IMR-90 (cell line): Measurements from ENCODE around the gene INO80D. TPM values are rescaled to one million over a fixed set of nuclear protein-coding genes. Genes with fewer than 3 reads are reported as not detected.

Experiments
- ATAC-seq: fragments of 200-7000 bp; cut with Tn5 transposase; 2 replicates; pipeline ENCODE4 v1.9.1; 2020; ENCODE audit warnings: low read depth, mild to moderate bottlenecking, moderate library complexity
- BruUV-seq: library from RNA; stranded (reverse); fragments of 400-500 nt; replicated peaks from 2 replicates; lab custom pipeline; 2021; lab: Mats Ljungman, UMichigan
- CTCF ChIA-PET: fragments of 300-600 bp; formaldehyde crosslinking; extraction: SDS; loops from one replicate; lab custom pipeline; 2021; ENCODE audit warnings: antibody characterized with exemption; lab: Yijun Ruan, JAX
- POLR2A ChIA-PET: fragments of 300-600 bp; sonication (Branson Sonifier 250); formaldehyde crosslinking; loops from one replicate; lab custom pipeline; 2022; ENCODE audit warnings: antibody characterized with exemption; ENCODE audit not compliant: unreplicated experiment; lab: Charles Lee
- DNase-seq: peaks from one replicate; pipeline ENCODE4 v3.0.0; 2013
- H2AFZ ChIP-seq: replicated peaks from 2 replicates; pipeline ENCODE3; 2013; ENCODE audit warnings: low read length, mild to moderate bottlenecking; ENCODE audit not compliant: poor library complexity
- H2AK5ac ChIP-seq: 2 replicates; pipeline ENCODE4 v1.6.1; 2013; ENCODE audit warnings: low read depth, low read length, inconsistent platforms
- H2AK9ac ChIP-seq: replicated peaks from 2 replicates; pipeline ENCODE3; 2013; ENCODE audit warnings: mild to moderate bottlenecking, low read depth, low read length, moderate library complexity; ENCODE audit not compliant: poor library complexity
- H2BK120ac ChIP-seq: 2 replicates; pipeline ENCODE4 v1.6.1; 2013; ENCODE audit warnings: low read depth, low read length, inconsistent platforms
- H2BK15ac ChIP-seq: 3 replicates; pipeline ENCODE4 v1.6.1; 2013; ENCODE audit warnings: low read depth, low read length, inconsistent platforms
- H2BK20ac ChIP-seq: 2 replicates; pipeline ENCODE4 v1.6.1; 2013; ENCODE audit warnings: low read depth, mild to moderate bottlenecking, inconsistent platforms, low read length, moderate library complexity
- H2BK5ac ChIP-seq: 2 replicates; pipeline ENCODE4 v1.6.1; 2013; ENCODE audit warnings: mild to moderate bottlenecking, low read depth, low read length, inconsistent platforms; ENCODE audit not compliant: poor library complexity, severe bottlenecking
- H3K14ac ChIP-seq: replicated peaks from 2 replicates; pipeline ENCODE4 v1.6.1; 2013; ENCODE audit warnings: low read depth, low read length, inconsistent platforms
- H3K18ac ChIP-seq: 2 replicates; pipeline ENCODE4 v1.6.1; 2013; ENCODE audit warnings: low read depth, low read length, control low read depth
- H3K23ac ChIP-seq: 2 replicates; pipeline ENCODE4 v1.6.1; 2013; ENCODE audit warnings: low read depth, low read length, inconsistent platforms
- H3K27ac ChIP-seq: 2 replicates; pipeline ENCODE4 v1.5.1; 2013; ENCODE audit warnings: mild to moderate bottlenecking, control low read depth, low read length; ENCODE audit not compliant: insufficient read depth
- H3K27me3 ChIP-seq: 2 replicates; pipeline ENCODE4 v1.6.1; 2013; ENCODE audit warnings: low read length; ENCODE audit not compliant: control insufficient read depth, insufficient read depth
- H3K36me3 ChIP-seq: 2 replicates; pipeline ENCODE4 v1.6.1; 2013; ENCODE audit warnings: low read length, mixed read lengths; ENCODE audit not compliant: control insufficient read depth, insufficient read depth
- H3K4ac ChIP-seq: 2 replicates; pipeline ENCODE4 v1.6.1; 2013; ENCODE audit warnings: low read depth, low read length, inconsistent platforms
- H3K4me1 ChIP-seq: 2 replicates; pipeline ENCODE4 v1.6.1; 2013; ENCODE audit warnings: low read length, mixed read lengths; ENCODE audit not compliant: control insufficient read depth, insufficient read depth
- H3K4me2 ChIP-seq: 2 replicates; pipeline ENCODE4 v1.6.1; 2013; ENCODE audit warnings: low read depth, mild to moderate bottlenecking, control low read depth, low read length, moderate library complexity
- H3K4me3 ChIP-seq: 2 replicates; pipeline ENCODE4 v1.5.1; 2013; ENCODE audit warnings: low read depth, mild to moderate bottlenecking, control low read depth, low read length, moderate library complexity; ENCODE audit not compliant: insufficient read depth
- H3K56ac ChIP-seq: 2 replicates; pipeline ENCODE4 v1.6.1; 2013; ENCODE audit warnings: low read length, inconsistent platforms; ENCODE audit not compliant: insufficient read depth; ENCODE audit errors: extremely low read depth
- H3K79me1 ChIP-seq, 2 experiments: 2 replicates each; pipeline ENCODE4 v1.6.1; 2013; ENCODE audit warnings: low read length in 2 of 2, inconsistent platforms in 1 of 2, low read depth in 1 of 2
- H3K9ac ChIP-seq: 2 replicates; pipeline ENCODE4 v1.6.1; 2013; ENCODE audit warnings: low read depth, low read length, control low read depth
- H3K9me1 ChIP-seq: 2 replicates; pipeline ENCODE4 v1.6.1; 2013; ENCODE audit warnings: low read length, inconsistent platforms; ENCODE audit not compliant: insufficient read depth
- H3K9me3 ChIP-seq: 2 replicates; pipeline ENCODE4 v1.6.1; 2013; ENCODE audit warnings: low read length; ENCODE audit not compliant: control insufficient read depth, insufficient read depth
- H4K20me1 ChIP-seq: 2 replicates; pipeline ENCODE4 v1.6.1; 2013; ENCODE audit warnings: low read length, inconsistent platforms; ENCODE audit not compliant: insufficient read depth
- H4K5ac ChIP-seq: 2 replicates; pipeline ENCODE4 v1.6.1; 2013; ENCODE audit warnings: mild to moderate bottlenecking, low read depth, low read length, control low read depth
- H4K8ac ChIP-seq, 2 experiments: 2 replicates each; pipeline ENCODE4 v1.6.1; 2013; ENCODE audit warnings: low read depth in 2 of 2, low read length in 2 of 2, control low read depth in 1 of 2, inconsistent platforms in 1 of 2
- H4K91ac ChIP-seq: 2 replicates; pipeline ENCODE4 v1.6.1; 2013; ENCODE audit warnings: low read depth, low read length, inconsistent platforms; ENCODE audit not compliant: insufficient read depth
- BHLHE40 ChIP-seq: fragments of 150-350 bp; IDR thresholded peaks from 2 replicates; pipeline ENCODE4 v1.6.1; 2016; ENCODE audit warnings: mild to moderate bottlenecking, low read depth, low read length
- CEBPB ChIP-seq: IDR thresholded peaks from 2 replicates; pipeline ENCODE4 v1.6.1; 2012; ENCODE audit warnings: low read depth, low read length, improper control_type of control experiment
- NFE2L2 ChIP-seq: fragments of 150-350 bp; IDR thresholded peaks from 2 replicates; pipeline ENCODE4 v1.6.1; 2016; ENCODE audit warnings: low read depth, mild to moderate bottlenecking, low read length
- RAD21 ChIP-seq: IDR thresholded peaks from 2 replicates; pipeline ENCODE4 v1.6.1; 2012; ENCODE audit warnings: low read length, improper control_type of control experiment
- WGBS, 2 experiments: methylation state at CpG; one replicate each; pipeline versions ENCODE4 v1.1.5 to v1.1.7; 2013; ENCODE audit warnings: missing lambda C conversion rate in 2 of 2; ENCODE audit not compliant: insufficient read length in 1 of 2; ENCODE audit errors: extremely low coverage in 2 of 2; 5-methylcytosine and 5-hydroxymethylcytosine counted together
- dilution Hi-C: fragments of 300-500 bp; cut with HindIII; formaldehyde crosslinking; loops from one replicate; pipeline ENCODE4 v1.14.3; 2018; ENCODE audit warnings: low sequenced_read_pairs; ENCODE audit not compliant: unreplicated experiment
- in situ Hi-C: fragments of 300-500 bp; cut with MboI; formaldehyde crosslinking; loops from 3 replicates; pipeline ENCODE4 v1.14.3; 2019; ENCODE audit warnings: low sequenced_read_pairs, inconsistent platforms, mixed read lengths
- intact Hi-C: fragments of 100-400 bp; cut with micrococcal nuclease; formaldehyde crosslinking; loops from 2 replicates; pipeline ENCODE4 v1.10.0; 2022
- polyA plus RNA-seq, 3 experiments: library from polyadenylated mRNA; depleted of rRNA; stranded (reverse); fragments of >200 nt; gene quantifications; 2 replicates each; pipeline ENCODE4 v1.2.3, GENCODE V29; 2012; ENCODE audit warnings: low replicate concordance in 1 of 3
- total RNA-seq: library from RNA; depleted of rRNA; stranded (reverse); fragments of >200 nt; gene quantifications from 2 replicates; pipeline ENCODE4 v1.2.3, GENCODE V29; 2012
- TF ChIP-seq, protein P1 (sequence below): conservative IDR thresholded peaks from 2 replicates; pipeline ENCODE4 v1.5.1; 2012; ENCODE audit warnings: mild to moderate bottlenecking, low read depth, low read length, improper control_type of control experiment

Gene INO80D
- total and polyA plus RNA-seq, 2 of the 4 experiments (the other 2 are of a cell fraction), result 0.79 to 4.5 TPM

DNA sequence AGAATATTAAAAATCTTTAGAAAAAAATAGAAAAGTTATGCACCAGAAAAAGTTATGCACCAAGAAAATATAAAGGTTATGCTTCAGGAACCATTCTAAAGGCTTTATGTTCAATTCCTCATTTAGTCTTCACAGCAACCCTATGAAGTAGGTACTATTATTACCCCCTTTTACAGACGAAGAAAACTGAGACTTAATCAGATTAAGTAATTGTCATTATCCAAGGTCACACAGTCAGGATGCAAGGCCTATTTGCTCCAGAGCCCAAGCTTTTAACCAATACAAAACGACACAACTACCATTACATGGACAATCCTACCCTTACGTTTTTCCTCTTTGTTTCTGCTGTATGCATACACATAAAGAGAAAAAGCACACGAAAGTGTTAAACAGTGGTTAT is 5.0 kb downstream of the INO80D start:
- no peaks in the 10 kb centered on the region for H3K36me3 ChIP-seq
- no peaks in the 10 kb centered on the region for H3K9me3 ChIP-seq
- H3K56ac ChIP-seq, result no peak overlapping the region
- no peak overlapping the region for H3K14ac ChIP-seq
- BruUV-seq, result no TSS peak
- H3K79me1 ChIP-seq, result peaks cover 21 to 49% of the 10 kb centered on the region in 2 experiments
- in situ Hi-C loops (no loop called here), dilution Hi-C loops (no loop called here), intact Hi-C loops (no loop called here)
- H4K5ac ChIP-seq, result no peak overlapping the region
- no peak overlapping the region for H2BK120ac ChIP-seq
- ATAC-seq (no peak), DNase-seq (no peak)
- H3K4me3 ChIP-seq, result no peak overlapping the region
- H3K9me1 ChIP-seq, result peaks cover 8% of the 10 kb centered on the region; the same call in 1 of the 2 replicates
- H3K27ac ChIP-seq, result no peak overlapping the region
- H3K9ac ChIP-seq, result no peak overlapping the region
- H4K8ac ChIP-seq, result no peak overlapping the region
- peaks cover 8% of the 10 kb centered on the region for H3K4me1 ChIP-seq
- H2AK9ac ChIP-seq, result no peak overlapping the region
- WGBS, 2 experiments, result no CpG with 5 or more reads among the region's 4 CpGs
- TF ChIP-seq, protein P1, sequence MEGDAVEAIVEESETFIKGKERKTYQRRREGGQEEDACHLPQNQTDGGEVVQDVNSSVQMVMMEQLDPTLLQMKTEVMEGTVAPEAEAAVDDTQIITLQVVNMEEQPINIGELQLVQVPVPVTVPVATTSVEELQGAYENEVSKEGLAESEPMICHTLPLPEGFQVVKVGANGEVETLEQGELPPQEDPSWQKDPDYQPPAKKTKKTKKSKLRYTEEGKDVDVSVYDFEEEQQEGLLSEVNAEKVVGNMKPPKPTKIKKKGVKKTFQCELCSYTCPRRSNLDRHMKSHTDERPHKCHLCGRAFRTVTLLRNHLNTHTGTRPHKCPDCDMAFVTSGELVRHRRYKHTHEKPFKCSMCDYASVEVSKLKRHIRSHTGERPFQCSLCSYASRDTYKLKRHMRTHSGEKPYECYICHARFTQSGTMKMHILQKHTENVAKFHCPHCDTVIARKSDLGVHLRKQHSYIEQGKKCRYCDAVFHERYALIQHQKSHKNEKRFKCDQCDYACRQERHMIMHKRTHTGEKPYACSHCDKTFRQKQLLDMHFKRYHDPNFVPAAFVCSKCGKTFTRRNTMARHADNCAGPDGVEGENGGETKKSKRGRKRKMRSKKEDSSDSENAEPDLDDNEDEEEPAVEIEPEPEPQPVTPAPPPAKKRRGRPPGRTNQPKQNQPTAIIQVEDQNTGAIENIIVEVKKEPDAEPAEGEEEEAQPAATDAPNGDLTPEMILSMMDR, result no peak
- no peak for TF ChIP-seq BHLHE40
- no peak for TF ChIP-seq NFE2L2
- no peak for TF ChIP-seq CEBPB
- TF ChIP-seq RAD21, result no peak
- no peak overlapping the region for H3K4me2 ChIP-seq
- no peak overlapping the region for H3K4ac ChIP-seq
- no peak overlapping the region for H2BK20ac ChIP-seq
- CTCF ChIA-PET, result no interaction called here
- H4K20me1 ChIP-seq, result peaks cover 4% of the 10 kb centered on the region; the same call in 1 of the 2 replicates
- H2BK15ac ChIP-seq, result no peak overlapping the region
- H3K23ac ChIP-seq, result no peak overlapping the region
- H3K27me3 ChIP-seq, result no peaks in the 10 kb centered on the region
- H3K18ac ChIP-seq, result no peak overlapping the region
- no peak overlapping the region for H4K91ac ChIP-seq
- no peak overlapping the region for H2BK5ac ChIP-seq
- no peak overlapping the region for H2AFZ ChIP-seq
- H2AK5ac ChIP-seq, result no peak overlapping the region
- POLR2A ChIA-PET, result no interaction called here
